8988T (cell line): ENCODE measurements around the gene HSFX2.
"Not testable (repeated sequence)": the region's sequence is repeated elsewhere in the genome, so short reads cannot be mapped to it uniquely, and the experiment has no call there.

ENCODE experiments used
- DNase-seq: peaks from one replicate; pipeline ENCODE4 v3.0.0; 2011

The HSFX2 gene

DNA sequence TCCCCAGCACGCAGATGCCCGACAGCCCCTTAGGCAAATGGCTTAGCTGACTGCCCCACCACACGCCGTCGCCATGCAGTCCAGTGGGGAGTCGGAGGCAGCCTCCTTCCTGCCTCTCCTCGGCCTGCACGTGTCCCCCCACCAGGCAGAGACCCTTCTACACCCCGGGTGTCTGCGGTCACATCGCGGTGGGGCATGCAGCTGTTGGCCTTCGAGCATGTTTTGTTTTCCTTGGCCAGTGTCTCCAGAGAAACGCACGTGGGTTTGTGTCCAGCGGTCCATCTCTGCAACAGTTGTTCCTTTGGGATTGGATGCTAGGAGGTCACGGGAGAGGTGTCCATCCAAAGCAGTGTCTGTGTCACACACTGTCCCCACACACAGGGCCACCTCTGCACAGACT lies at the start of gene HSFX2:
HSFX2 (minus strand) TSS at position 101 of the 400 bp plus-strand sequence. CDS start 614 bp downstream, outside the sequence.
- DNase-seq = not testable (repeated sequence)

DNA sequence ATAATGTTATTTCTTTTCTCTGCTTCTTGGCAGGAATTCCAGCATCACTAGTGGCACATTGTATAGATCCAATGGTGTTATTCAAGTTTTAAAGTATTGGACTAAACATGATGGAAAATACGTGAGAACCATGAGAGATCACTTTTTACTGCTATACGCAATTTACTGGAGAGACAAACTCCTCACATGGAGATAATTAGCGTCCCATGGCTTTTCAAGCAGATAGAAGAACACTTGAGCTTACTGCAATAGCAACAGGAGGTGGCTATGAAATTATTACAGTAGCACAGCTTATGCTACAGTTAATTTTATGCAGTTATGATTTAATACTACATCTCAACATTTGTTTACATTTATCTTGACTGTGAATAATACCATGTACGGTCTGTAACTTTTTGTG lies 48.4 kb upstream of the HSFX2 start:
- no peak for DNase-seq

DNA sequence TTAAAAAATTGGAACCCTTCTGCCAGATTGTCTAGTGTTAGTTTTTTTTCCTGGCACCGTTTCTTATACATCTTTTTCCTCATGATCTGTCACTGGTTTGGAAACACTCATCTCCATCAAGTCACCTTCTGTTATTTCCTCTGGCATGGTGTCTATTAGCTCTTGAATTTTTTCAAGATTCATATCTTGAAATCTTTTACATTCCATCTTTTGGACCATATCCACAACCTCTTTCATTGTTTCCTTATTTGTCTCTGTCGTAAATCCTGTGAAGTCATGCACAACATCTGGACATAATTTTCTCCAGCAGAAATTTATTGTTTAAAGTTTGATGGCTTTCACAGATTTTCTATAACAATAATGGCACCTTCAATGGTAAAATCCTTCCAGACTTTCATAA lies 46.7 kb upstream of the HSFX2 start:
- no peak for DNase-seq

GRCh38 chrX:149641432-149641831 lies 46.3 kb upstream of the HSFX2 start:
- DNase-seq = no peak

DNA sequence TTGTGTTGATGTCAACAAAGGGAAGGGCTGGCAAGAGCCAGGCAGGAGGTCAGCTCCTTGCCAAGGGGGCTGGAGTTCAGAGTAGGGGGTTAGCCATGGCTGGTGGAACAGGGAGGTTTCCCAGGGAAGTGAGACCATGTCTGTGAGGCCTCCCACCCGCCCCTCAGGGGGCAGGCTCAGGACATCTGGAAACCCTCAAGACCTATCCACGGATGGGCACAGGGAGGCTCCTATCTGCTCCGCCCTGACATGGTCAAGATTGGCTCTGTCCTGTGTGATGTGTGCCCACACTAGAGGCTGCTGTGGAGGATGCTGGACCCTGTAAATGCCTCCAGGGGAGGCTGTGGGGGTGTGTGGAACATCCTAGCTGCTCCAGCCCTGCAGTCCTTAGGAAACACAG lies 44.5 kb upstream of the HSFX2 start:
- DNase-seq = no peak

DNA sequence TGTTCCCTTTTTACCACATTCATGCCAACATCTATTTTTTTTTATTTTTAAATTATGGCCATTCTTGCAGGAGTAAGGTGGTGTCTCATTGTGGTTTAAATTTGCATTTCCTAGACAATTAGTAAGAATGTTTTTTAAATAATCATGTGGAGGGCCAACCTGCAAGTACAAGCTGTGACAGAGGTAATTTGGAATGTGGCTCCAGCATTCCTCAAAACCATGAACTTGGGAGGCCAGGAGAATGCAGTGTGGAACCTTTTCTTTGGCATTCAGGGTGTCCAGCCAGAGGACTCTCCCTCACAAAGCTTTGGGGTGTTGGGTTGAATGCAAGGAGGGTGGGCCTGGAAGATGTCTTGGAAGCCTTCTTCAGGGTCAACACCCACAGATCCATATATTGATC lies 43.7 kb upstream of the HSFX2 start:
- DNase-seq = no peak

GRCh38 chrX:149633511-149633910 lies 38.4 kb upstream of the HSFX2 start:
- DNase-seq = no peak

GRCh38 chrX:149631234-149632165 lies 36.4 kb upstream of the HSFX2 start, which contains the start of gene TMEM185A:
TSS of gene TMEM185A (minus strand) at chrX:149631792. CDS start at chrX:149631580, 212 bp downstream.
- no peak for DNase-seq

DNA sequence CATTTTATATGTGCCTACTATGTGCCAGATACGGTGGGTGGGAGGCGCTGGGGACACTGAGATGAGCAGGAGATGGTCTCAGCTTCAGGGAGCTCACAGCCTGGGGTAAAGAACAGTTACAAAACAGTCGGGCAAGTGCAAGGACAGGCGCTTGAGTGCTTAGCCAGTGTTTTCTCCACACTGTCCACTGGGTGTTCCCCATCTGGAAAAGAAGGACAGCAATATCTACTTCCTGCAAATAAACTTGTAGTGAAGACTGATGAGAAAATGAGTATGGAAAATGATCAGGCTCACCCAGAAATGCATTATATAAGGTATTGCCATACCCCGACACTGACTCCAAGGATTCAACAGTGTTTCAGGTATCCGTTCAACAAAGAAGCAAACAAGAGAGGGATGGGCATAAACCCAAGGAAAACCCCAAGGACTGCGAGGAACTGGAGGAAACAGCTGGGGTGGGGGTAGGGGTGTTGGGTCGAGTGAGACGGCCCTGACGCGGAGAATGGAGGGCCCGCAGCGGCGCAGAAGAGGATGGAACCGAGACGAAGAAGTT lies 35.6 kb upstream of the HSFX2 start:
- no peak for DNase-seq

- DNase-seq = no peak
Measured at GRCh38 chrX:149629730-149630387, 34.7 kb upstream of the HSFX2 start.

- DNase-seq = no peak
Measured at GRCh38 chrX:149628768-149629167, 33.7 kb upstream of the HSFX2 start.

GRCh38 chrX:149628280-149628679 lies 33.2 kb upstream of the HSFX2 start:
- no peak for DNase-seq

DNA sequence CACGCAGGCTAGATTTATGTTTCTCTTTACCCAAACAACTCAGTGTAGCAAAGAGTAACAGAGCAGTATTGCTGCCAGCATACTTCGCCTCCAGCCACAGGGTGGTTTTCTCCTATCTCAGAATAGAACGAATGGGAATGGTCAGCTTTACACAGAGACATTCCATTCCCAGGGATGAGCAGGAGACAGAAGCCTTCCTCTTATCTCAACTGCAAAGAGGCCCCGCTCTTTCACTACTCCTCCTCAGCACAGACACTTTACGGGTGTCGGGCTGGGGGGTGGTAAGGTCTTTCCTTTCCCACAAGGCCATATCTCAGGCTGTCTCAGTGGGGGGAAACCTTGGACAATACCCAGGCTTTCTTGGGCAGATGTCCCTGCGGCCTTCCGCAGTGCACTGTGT lies 31.7 kb upstream of the HSFX2 start:
- not testable (repeated sequence) for DNase-seq

GRCh38 chrX:149619662-149620061 lies 24.5 kb upstream of the HSFX2 start:
- not testable (repeated sequence) for DNase-seq

DNA sequence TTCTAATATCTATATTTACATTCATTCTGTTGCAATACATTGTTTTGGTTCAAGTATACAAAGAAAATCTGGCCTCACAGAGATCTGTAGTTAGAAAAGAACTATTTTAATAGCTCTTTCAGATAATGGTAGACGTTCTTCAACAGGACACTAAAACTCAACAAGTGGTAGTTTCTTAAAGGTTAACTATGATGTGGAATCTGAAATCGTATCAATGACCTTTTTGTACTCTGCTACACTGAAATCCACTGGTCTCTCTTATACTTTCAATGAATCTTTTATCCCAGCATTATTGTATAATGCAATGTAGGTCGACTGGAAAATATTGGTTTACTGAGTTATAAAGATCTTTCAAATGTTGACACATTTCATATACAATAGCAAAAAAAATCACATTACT lies 23.8 kb upstream of the HSFX2 start:
- DNase-seq = no peak

DNA sequence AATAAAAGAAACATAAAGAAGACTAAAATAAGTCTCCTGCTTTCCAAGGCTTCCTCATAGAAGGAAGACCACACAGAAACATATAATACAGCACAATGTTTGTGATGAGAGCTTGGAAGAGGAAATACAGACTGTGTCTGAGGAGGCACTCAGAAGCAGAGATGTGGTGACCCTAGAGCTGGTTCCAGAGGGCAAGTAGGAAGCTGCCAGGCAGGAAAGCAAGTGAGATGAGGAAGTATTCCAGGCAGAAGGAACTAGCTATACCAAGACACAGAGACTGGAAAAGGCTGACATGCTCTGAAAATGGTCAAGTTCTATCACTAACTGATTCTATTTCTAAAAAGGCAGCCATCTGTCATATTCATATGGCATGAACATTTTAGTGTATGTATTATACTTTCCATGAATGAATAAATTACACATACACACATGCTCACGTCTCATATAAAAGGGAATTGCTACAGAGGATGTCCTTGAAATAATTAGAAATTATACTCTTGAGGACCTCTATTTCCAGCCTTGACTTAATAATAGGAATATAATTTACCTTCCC lies 16.6 kb upstream of the HSFX2 start:
- no peak for DNase-seq

DNA sequence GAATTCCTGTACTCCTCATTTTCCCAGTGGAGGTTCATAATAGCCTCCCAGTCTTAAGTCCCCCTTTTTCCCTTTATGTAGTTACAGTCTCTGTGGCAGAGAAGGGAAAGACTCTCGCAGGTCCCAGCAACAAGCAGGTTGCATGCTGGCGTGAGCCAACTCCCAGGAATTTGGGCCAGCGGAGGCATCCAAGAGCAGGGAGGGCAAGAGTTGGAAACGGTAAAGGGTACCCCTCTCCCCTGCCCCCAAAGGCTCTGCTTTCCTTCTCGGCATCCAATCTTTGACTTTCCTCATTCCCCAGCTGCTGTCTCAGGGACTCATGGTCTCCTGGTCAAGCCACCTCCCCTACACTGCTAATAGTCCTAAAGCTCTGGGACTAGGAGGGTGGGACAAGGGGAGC lies 15.4 kb upstream of the HSFX2 start:
- no peak for DNase-seq

- DNase-seq = no peak
Measured at GRCh38 chrX:149607699-149608098, 12.6 kb upstream of the HSFX2 start.

DNA sequence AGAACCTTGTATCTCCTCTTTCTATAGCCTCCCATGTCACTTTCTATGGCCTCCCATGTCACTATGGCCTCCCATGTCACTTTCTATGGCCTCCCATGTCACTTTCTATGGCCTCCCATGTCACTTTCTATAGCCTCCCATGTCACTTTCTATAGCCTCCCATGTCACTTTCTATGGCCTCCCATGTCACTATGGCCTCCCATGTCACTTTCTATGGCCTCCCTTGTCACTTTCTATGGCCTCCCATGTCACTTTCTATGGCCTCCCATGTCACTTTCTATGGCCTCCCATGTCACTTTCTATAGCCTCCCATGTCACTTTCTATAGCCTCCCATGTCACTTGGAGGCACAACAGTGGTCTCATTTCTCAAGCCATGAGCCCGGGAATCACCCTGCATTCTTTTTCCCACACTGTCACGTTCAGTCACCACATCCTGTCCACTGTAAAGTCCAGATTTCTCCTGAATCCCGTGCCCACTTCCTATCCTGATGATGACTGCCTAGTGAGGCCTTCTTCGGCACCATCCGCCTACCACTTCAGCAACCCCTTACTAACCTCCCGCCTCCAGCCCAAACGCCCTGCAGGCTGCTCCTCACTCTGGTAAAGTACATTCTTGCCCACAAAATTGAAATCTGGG lies 10.3 kb upstream of the HSFX2 start:
- DNase-seq = not testable (repeated sequence)

GRCh38 chrX:149598603-149599002 lies 3.5 kb upstream of the HSFX2 start:
- not testable (repeated sequence) for DNase-seq

DNA sequence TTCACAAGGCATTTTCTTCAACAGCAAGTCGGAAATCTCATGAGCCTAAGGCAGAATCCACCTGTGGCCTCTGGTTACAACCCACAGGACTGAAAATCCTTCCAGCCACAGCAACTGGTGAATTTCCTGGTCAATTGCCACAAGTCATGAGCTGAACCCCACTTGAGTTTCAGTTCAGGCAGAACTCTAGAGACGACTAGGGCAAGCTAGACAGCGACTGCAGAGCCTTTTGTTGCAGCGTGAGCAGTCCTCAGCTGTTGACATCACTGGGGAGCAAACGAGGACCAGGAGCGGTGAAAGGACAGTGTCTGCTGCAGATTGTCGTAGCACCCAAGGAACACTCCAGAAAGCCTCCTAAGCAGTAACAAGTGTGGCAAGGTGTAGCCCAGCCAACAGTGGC lies 829 bp upstream of the HSFX2 start:
- not testable (repeated sequence) for DNase-seq

DNA sequence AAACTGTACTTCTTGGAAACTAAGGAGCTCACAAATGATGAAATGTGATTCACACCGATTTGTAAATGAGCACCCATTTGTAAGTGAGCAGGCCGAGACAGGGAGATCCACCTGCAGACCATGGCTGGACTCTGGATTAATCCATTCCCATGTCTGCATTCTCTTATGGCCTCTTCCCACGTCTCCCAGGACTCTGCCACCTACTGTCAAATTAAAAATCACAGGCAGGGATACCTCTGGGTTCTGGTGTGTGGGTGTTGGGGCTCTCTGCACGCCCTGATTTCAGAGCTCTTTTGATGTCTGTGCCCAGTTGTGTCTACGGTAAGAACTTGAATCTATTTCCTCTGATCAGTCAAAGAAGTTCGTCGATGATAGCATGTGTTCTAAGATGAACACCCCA lies 4.1 kb downstream of the HSFX2 start:
- DNase-seq = not testable (repeated sequence)

DNA sequence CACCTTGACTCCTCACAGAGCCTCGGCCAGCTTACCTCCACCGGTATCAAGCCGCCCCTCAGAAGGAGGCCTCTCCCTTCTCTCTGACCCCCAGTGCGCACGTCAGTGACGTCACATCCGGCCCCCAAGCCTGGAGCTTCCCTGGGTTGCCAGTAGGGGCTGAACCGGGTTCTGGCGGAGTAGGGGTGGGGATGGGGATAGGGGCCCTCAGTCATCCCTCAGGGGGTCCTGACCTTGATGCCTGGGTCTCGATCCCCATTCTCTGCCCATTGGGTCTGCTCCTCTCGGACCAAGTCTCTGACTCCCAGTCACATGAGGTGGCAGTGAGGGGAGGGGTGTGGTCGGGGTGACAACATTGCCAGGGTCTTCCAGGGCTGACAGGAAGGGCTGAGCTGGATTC lies 7.8 kb downstream of the HSFX2 start, which contains the start of gene MAGEA9B:
MAGEA9B (minus strand) TSS at position 101 of the 400 bp plus-strand sequence. CDS start 4,280 bp downstream, outside the sequence.
- not testable (repeated sequence) for DNase-seq
